ENCODE data around the gene GARIN5A.

DNA sequence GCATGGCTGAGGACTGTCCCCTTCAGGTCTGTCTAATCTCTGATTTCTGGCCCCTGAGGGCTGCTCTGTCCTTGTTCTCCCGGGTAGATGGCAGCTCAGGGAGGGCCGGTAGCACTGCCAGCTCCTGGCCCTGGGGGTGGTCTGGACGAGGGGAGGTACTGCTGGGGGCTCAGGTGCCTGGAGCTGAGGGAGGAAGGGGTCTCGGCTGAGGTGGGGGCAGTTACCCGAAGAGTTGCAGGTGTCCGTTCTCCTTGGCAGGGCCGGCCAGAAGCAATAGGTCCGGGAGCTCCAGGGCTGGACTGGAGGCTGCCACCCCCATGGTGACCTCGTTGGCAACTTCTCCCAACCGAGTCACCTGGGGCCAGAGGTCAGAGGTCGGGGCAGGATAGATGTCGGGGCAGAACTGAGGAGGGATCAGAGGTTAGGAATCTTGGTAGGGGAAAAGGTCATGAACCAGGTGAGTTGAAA lies 1.5 kb downstream of the GARIN5A start:
- TF ChIP-seq CTCF (conservative IDR thresholded peaks at IDR 0.05) (no peak), EZH2 (IDR thresholded peaks at IDR 0.05; ENCODE audit: low read depth) (no peak)

All from PC-9 (cell line).